ENCODE results near the gene CSGALNACT2.
"Not testable (repeated sequence)": the region's sequence is repeated elsewhere in the genome, so short reads cannot be mapped to it uniquely, and the experiment has no call there.

The CSGALNACT2 gene

GRCh38 chr10:43218951-43219837 lies 80.9 kb downstream of the CSGALNACT2 start:
- DNase-seq: no peak

- DNase-seq: no peak
These were observed 81.6 kb downstream of the CSGALNACT2 start for GRCh38 chr10:43219848-43220247.

- DNase-seq: not testable (repeated sequence)
These were observed 82.0 kb downstream of the CSGALNACT2 start for GRCh38 chr10:43220251-43220650.

GRCh38 chr10:43220657-43221418 lies 82.6 kb downstream of the CSGALNACT2 start:
- DNase-seq: no peak

DNA sequence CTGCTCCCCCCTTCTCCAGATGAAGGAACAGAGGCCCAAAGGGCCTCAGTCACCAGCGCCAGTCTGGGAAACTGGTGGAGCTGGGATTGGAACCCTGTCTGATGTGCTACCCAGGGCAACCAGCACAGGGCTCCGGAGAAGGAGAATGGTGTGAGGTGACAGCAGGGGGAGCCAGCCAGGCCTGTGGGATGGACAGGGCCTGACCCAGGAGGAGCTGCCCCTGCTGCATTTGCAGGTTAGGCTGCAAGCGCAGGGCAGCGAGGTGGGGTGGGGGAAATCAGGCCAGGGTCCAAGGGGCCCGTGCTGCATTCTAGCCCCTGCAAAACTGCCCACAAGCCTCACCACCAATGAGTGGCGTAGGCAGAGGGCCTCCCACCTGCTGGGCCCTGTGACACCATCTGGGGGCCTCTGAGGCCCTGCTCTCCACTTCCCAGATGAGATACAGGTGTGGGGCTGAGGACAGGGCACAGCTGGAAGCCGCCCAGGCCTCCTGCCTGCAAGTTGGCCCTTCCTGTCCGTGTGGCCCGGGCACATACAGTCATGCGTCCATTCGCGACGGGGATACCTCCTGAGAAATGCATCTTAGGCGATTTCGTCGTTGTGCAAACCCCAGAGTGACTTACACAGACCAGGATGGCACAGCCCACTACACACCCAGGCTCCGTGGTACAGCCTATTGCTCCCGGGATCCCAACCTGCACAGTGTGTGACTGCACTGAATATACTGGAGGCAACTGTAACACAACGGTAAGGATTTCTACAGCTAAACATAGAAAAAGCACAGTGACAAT lies 83.4 kb downstream of the CSGALNACT2 start:
- no peak for DNase-seq

GRCh38 chr10:43222210-43222720 lies 84.0 kb downstream of the CSGALNACT2 start:
- DNase-seq: no peak

- no peak for DNase-seq
These were observed 84.8 kb downstream of the CSGALNACT2 start for GRCh38 chr10:43223056-43223455.

GRCh38 chr10:43224321-43224720 lies 86.1 kb downstream of the CSGALNACT2 start:
- no peak for DNase-seq

- DNase-seq: no peak
These were observed 87.0 kb downstream of the CSGALNACT2 start for GRCh38 chr10:43225004-43225786.

DNA sequence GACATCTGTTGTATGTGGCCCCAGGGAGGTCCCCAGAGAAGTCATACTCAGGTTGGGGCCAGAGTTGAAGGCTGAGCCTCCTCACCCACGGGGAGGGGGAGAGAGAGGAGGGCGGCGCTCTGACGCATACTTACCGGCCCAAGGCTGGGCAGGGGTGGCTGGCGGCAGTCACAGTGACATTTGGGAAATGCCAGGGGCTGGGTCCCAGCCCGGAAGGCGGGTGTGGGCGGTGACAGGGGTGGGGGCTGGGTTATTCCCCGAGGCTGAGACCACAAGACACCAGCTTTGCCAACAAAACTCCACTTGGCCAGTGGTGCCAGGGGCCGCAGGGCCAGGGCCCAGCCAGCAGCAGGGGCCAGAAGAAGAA lies 87.5 kb downstream of the CSGALNACT2 start:
- no peak for DNase-seq

DNA sequence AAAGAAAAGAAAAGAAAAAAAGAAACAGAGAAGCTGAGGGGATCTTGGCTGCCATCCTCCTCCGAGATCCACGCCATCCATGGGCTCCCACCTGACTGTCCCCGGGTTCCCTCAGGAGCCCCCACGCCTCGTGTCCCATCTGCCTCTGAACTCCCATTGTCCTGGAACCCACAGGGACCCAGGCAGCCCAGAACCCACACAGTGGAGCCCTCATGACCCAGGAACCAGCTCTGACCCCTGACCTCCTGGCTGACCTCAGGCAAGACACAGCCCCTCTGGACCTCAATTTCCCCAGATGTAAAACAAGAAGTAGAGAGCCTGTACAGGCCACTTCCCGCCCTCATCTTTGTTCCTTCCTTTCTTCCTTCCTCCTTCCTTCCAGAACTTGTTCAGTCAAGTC lies 88.2 kb downstream of the CSGALNACT2 start:
- no peak for DNase-seq

DNA sequence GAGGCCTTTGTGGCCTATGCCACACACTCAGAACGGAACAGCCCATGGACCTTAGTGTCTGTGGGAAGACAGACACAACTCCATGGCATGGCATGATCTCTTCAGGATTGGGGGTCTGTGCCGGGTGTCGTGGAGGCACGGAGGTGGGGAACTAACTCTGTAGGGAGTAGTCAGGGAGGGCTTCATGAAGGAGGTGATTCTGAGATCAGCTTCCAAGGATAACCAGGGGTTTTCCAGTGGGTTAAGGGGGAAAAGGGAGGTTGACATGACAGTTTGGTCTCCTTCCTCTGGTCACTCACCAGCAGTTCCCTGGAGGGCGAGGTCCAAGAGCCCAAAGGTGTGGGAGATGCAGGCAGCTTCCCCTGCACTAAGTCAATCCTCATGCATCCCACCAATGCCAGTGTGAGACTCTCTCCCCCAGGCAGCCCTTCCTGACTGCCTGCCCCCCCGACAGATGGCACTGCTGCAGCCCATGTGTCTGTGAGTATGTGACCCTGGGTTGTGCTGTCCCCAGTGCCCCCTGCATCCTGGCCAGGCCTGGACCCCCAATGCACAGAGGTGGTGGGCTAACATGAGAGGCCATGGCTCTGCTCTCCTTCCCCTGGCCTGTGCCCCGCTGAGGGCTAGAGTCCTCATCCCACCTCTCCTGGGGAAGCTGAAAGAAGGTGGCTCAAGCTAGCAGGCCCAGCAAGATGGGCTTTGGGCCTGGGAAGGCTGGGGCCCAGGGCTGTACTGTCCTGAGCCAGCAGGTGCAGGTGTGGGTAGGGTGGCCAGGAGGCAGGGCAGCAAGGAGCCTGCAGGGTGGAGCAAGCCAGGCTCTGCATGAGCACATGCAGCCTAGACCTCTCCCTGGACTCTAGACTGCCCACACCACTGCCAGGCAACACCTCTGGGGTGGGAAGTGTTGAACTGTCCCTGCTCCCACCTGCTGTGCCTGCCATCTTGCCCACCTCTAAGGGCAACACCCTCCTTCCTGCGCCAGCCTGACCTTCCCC lies 88.9 kb downstream of the CSGALNACT2 start:
- DNase-seq: no peak

DNA sequence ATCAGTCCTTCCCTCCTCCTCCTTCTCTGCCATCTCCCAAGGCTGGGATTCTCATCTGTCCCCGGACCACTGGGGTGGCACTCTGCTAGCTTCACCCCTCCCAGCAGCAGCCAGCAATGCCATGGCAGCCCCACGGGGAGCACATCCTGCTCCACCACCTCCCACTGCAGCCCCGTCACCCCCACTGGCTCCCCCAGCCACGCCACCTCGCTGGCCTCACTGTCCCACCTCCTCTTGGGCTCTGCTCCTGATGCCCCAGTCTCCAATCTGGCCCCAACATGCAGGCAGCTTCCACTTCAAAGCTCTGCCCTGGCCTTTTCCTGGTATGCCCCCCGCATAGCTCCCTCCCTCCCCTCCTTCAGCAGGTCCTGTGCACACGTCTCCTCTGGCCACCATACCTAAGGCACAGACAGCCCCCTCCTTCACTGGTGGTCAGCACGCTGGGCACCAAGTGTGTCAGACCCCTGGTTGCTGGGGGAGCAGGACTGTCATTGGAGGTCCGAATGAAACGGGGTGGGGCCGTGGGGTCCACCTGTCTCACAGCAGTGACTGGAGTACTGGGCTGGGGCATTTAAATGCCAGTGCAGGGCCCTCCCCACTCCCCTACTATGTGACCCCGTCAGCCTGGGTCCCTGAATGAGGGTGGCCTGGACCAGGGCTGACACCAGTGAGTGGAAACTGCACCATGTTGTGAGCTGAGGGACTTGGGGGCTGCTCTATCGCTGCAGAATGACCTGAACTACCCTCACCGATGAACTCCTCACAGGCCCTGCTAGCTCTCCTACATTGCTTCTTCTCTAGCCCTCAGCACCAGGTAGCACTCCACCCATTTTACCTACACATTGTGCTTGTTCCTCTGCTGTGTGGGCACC lies 89.9 kb downstream of the CSGALNACT2 start:
- no peak for DNase-seq

GRCh38 chr10:43228783-43229207 lies 90.5 kb downstream of the CSGALNACT2 start:
- DNase-seq: no peak

GRCh38 chr10:43229208-43230061 lies 91.2 kb downstream of the CSGALNACT2 start:
- no peak for DNase-seq

GRCh38 chr10:43230101-43230908 lies 92.1 kb downstream of the CSGALNACT2 start:
- no peak for DNase-seq

DNA sequence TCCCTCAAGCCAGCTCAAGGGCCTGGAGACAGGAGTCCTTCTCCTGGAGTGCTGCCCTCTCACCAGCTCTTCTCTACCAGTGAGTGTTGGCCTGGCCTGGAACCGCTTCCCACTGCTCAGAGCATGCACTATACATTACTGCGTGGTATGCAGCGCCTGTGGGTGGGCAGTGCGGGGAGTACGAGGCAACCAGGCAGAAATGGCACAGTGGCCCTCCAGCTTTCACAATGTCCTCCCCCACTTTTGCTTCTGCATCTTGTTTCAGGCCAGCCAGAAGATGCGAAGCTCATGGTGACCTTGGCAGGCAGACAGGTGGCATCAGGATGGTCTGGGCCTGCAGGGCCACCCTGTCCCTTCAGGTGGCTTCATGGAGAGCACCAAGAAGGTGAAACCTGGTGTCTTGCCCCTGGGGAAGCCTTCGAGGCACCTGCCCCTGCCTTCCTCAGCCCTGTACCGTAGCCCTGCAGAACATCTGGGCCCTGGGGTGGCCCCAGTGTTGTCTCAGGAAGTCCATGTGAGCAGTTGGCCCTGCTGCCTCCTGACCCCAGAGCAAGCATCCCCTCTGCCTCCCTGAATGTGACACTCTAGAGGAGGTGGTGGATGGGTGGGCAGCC lies 92.8 kb downstream of the CSGALNACT2 start:
- no peak for DNase-seq
